A673 (cell line): ENCODE data around the gene DDN. TPM values are rescaled to one million over a fixed set of nuclear protein-coding genes. Genes with fewer than 3 reads are reported as not detected.

Experiments used
- BruUV-seq: library from RNA; stranded (reverse); fragments of 400-500 nt; replicated peaks from 2 replicates; lab custom pipeline; 2021; lab: Mats Ljungman, UMichigan
- CTCF ChIA-PET: fragments of 300-600 bp; sonication (Branson Sonifier 250); formaldehyde crosslinking; loops from one replicate; lab custom pipeline; 2022; ENCODE audit warnings: antibody characterized with exemption; lab: Charles Lee
- POLR2A ChIA-PET: fragments of 300-600 bp; sonication (Branson Sonifier 250); formaldehyde crosslinking; loops from one replicate; lab custom pipeline; 2022; ENCODE audit warnings: antibody characterized with exemption; ENCODE audit not compliant: low non-redundant PET; lab: Charles Lee
- DNase-seq: peaks from one replicate; pipeline ENCODE4 v3.0.0-alpha.2; 2015; ENCODE audit warnings: low spot score
- H3K27ac ChIP-seq: fragments of 200-600 bp; sonication (generic); 2 replicates; pipeline ENCODE4 v1.5.1; 2016; ENCODE audit warnings: mixed run types, low read depth, mild to moderate bottlenecking, mixed read lengths, antibody characterized with exemption, low read length; ENCODE audit not compliant: poor library complexity, severe bottlenecking
- H3K27me3 ChIP-seq: fragments of 200-600 bp; sonication (generic); replicated peaks from 2 replicates; pipeline ENCODE4 v1.6.1; 2017; ENCODE audit warnings: mixed run types, low read depth, mild to moderate bottlenecking, mixed read lengths, antibody characterized with exemption, low read length; ENCODE audit not compliant: insufficient read depth, poor library complexity
- H3K36me3 ChIP-seq: fragments of 200-600 bp; sonication (generic); 2 replicates; pipeline ENCODE4 v1.6.1; 2016; ENCODE audit warnings: mixed run types, mild to moderate bottlenecking, mixed read lengths, antibody characterized with exemption, low read length; ENCODE audit not compliant: insufficient read depth, poor library complexity, severe bottlenecking
- H3K4me1 ChIP-seq: fragments of 200-600 bp; sonication (generic); 2 replicates; pipeline ENCODE4 v1.6.1; 2017; ENCODE audit warnings: mixed run types, mild to moderate bottlenecking, mixed read lengths, antibody characterized with exemption, low read length; ENCODE audit not compliant: insufficient read depth, poor library complexity, severe bottlenecking
- H3K4me3 ChIP-seq: fragments of 200-600 bp; sonication (generic); 2 replicates; pipeline ENCODE4 v1.5.1; 2016; ENCODE audit warnings: low read depth, mixed run types, mild to moderate bottlenecking, mixed read lengths, low read length; ENCODE audit not compliant: poor library complexity, severe bottlenecking
- H3K9me3 ChIP-seq: fragments of 200-600 bp; sonication (generic); 2 replicates; pipeline ENCODE4 v1.6.1; 2016; ENCODE audit warnings: mixed run types, low read depth, mild to moderate bottlenecking, mixed read lengths, antibody characterized with exemption, low read length; ENCODE audit not compliant: poor library complexity, severe bottlenecking
- EZH2 ChIP-seq: fragments of 200-600 bp; sonication (generic); IDR thresholded peaks from 2 replicates; pipeline ENCODE4 v1.6.1; 2017; ENCODE audit warnings: borderline replicate concordance, low read depth, mild to moderate bottlenecking, mixed read lengths, antibody characterized with exemption, low read length; ENCODE audit not compliant: poor library complexity, severe bottlenecking
- intact Hi-C: fragments of 100-400 bp; cut with micrococcal nuclease; formaldehyde crosslinking; loops from one replicate; pipeline ENCODE4 v1.10.0; 2022; ENCODE audit not compliant: unreplicated experiment
- total RNA-seq: library from RNA; stranded (reverse); gene quantifications from 2 replicates; pipeline ENCODE4 v1.2.3, GENCODE V29; 2021
- TF ChIP-seq, protein P1 (sequence below): fragments of 300-800, 200-600 bp; sonication (generic); conservative IDR thresholded peaks from 2 replicates; pipeline ENCODE4 v1.5.1; 2017; ENCODE audit warnings: low read depth, mild to moderate bottlenecking, antibody characterized with exemption, low read length, moderate library complexity, mixed read lengths

The DDN gene
- total RNA-seq, 1 experiment from 2014 or later = 2.7 TPM

DNA sequence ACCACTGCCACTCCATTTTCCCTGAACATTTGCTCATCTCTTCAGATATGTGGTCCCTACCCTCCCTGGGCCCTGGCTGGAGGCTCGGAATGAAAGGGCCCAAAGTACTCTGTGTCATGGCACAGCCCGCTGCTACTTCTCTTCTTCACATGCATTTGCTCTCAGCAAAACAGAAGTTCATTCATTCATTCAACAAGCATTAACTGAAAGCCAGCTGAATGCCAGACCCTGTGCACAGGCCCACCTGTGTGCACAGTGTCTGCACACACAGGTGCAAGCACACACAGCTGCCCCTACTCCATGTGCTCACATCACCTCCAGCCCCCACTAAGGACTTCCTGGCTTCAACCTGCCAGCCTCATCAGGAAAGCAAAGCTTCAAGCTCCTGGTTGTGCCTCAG, 13.3 kb downstream of the DDN start:
- ChIA-PET POLR2A (interaction anchor here (0.6 kb wide), 1 partner anchor 34 kb away, joined by 7 read pairs; no protein-coding TSS in a partner anchor), CTCF (no interaction called here)
- H3K4me1 ChIP-seq = peaks cover 21% of the 10 kb centered on the region
- H3K27me3 ChIP-seq = peaks cover 39% of the 10 kb centered on the region
- no peak for DNase-seq
- H3K4me3 ChIP-seq = no peak overlapping the region
- no peaks in the 10 kb centered on the region for H3K36me3 ChIP-seq
- no peak overlapping the region for H3K27ac ChIP-seq
- H3K9me3 ChIP-seq = no peaks in the 10 kb centered on the region
- intact Hi-C loops = no loop called here
- TF ChIP-seq, protein P1, sequence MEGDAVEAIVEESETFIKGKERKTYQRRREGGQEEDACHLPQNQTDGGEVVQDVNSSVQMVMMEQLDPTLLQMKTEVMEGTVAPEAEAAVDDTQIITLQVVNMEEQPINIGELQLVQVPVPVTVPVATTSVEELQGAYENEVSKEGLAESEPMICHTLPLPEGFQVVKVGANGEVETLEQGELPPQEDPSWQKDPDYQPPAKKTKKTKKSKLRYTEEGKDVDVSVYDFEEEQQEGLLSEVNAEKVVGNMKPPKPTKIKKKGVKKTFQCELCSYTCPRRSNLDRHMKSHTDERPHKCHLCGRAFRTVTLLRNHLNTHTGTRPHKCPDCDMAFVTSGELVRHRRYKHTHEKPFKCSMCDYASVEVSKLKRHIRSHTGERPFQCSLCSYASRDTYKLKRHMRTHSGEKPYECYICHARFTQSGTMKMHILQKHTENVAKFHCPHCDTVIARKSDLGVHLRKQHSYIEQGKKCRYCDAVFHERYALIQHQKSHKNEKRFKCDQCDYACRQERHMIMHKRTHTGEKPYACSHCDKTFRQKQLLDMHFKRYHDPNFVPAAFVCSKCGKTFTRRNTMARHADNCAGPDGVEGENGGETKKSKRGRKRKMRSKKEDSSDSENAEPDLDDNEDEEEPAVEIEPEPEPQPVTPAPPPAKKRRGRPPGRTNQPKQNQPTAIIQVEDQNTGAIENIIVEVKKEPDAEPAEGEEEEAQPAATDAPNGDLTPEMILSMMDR = no peak
- TF ChIP-seq EZH2 = no peak
- BruUV-seq = no TSS peak

DNA sequence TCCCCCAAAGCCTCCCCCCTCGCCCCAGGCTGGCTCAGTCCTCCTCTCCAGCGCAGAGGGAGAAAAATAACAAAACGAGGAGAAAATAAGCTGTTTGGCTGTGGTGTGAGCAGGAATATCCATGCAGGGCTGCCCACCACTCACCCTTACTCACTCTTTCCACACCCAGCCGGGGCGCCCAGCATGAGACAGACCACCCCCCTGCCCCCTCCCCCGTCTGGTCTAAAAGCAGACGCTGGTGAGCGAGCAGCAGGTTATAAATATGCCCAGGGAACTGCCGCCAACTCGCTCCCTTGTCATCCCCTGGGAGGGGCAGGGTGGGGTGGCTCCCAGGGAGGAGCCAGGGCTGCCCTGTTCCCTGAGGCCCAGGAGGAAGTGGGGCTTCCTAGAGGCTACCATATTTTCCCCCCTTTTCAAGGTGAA, 13.7 kb downstream of the DDN start:
- H3K4me3 ChIP-seq = no peak overlapping the region
- intact Hi-C loops = no loop called here
- CTCF ChIA-PET = no interaction called here
- peaks cover 44% of the 10 kb centered on the region for H3K27me3 ChIP-seq
- DNase-seq = no peak
- no peaks in the 10 kb centered on the region for H3K9me3 ChIP-seq
- no TSS peak for BruUV-seq
- POLR2A ChIA-PET = no interaction called here
- H3K4me1 ChIP-seq = peaks cover 25% of the 10 kb centered on the region
- H3K36me3 ChIP-seq = no peaks in the 10 kb centered on the region
- H3K27ac ChIP-seq = no peak overlapping the region
- TF ChIP-seq, protein P1 = no peak
- no peak for TF ChIP-seq EZH2

DNA sequence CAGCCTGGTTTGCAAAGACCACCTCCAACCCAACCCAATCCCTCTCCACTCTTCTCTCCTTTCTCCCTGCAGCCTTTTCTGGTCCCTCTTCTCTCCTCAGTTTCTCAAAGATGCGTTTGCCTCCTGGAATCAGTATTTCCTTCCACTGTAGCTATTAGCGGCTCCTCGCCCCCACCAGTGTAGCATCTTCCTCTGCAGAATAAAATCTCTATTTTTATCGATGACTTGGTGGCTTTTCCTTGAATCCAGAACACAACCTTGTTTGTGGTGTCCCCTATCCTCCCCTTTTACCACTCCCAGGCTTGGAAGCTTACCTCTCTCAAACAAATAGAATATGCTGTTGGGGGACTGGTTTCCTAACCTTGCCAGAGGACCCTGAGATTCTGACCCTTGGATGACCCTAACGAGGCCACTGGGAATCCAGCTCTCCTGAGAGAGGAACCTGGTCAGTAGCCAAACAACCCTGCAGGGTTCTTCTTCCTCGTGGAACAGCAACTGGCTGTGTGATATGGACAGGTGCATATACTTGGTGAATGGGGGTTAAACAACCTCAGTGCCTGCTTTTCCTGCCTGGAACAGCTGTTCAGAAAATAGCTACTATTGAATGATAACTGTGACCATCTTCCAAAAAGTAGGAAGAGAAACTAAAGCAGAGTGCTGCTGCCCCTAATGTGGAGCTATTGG, 16.6 kb downstream of the DDN start:
- no peaks in the 10 kb centered on the region for H3K9me3 ChIP-seq
- ChIA-PET CTCF (interaction anchor here (1.2 to 2.0 kb wide), 2 partner anchors 10 to 14 kb away, joined by 4 to 5 read pairs; no protein-coding TSS in a partner anchor), POLR2A (no interaction called here)
- peaks cover 49% of the 10 kb centered on the region for H3K4me1 ChIP-seq
- intact Hi-C loops = no loop called here
- BruUV-seq = no TSS peak
- no peak for TF ChIP-seq EZH2
- TF ChIP-seq, protein P1 = no peak
- no peak for DNase-seq
- H3K36me3 ChIP-seq = no peaks in the 10 kb centered on the region
- no peak overlapping the region for H3K4me3 ChIP-seq
- peaks cover 73% of the 10 kb centered on the region for H3K27me3 ChIP-seq
- H3K27ac ChIP-seq = no peak overlapping the region
